H9 (cell line): ENCODE data around the gene SIGLEC8. TPM values are rescaled to one million over a fixed set of nuclear protein-coding genes. Genes with fewer than 3 reads are reported as not detected.

Source experiments
- DNase-seq: peaks from one replicate; pipeline ENCODE4 v3.0.0-alpha.2; 2017
- H2AFZ ChIP-seq: one replicate; pipeline ENCODE4 v1.6.1; 2013; ENCODE audit warnings: mild to moderate bottlenecking, low read length, control low read depth, moderate library complexity
- H2AK5ac ChIP-seq: 2 replicates; pipeline ENCODE4 v1.6.1; 2013; ENCODE audit warnings: low read length, control low read depth, mixed read lengths; ENCODE audit not compliant: insufficient read length
- H2BK120ac ChIP-seq: one replicate; pipeline ENCODE4 v1.6.1; 2013; ENCODE audit warnings: low read depth, mild to moderate bottlenecking, low read length, control low read depth, inconsistent platforms; ENCODE audit not compliant: poor library complexity, severe bottlenecking
- H2BK12ac ChIP-seq: 2 replicates; pipeline ENCODE4 v1.6.1; 2013; ENCODE audit warnings: low read length, control low read depth, mixed read lengths, low read depth; ENCODE audit not compliant: insufficient read length
- H2BK15ac ChIP-seq: 2 replicates; pipeline ENCODE4 v1.6.1; 2013; ENCODE audit warnings: low read depth, low read length, control low read depth
- H2BK20ac ChIP-seq: one replicate; pipeline ENCODE4 v1.6.1; 2013; ENCODE audit warnings: low read depth, mild to moderate bottlenecking, low read length, control low read depth, inconsistent platforms; ENCODE audit not compliant: poor library complexity, severe bottlenecking
- H2BK5ac ChIP-seq: 2 replicates; pipeline ENCODE4 v1.6.1; 2013; ENCODE audit warnings: low read length, control low read depth, mixed read lengths; ENCODE audit not compliant: insufficient read length
- H3K14ac ChIP-seq: 2 replicates; pipeline ENCODE4 v1.6.1; 2013; ENCODE audit warnings: low read length, control low read depth; ENCODE audit not compliant: insufficient read depth
- H3K18ac ChIP-seq: 2 replicates; pipeline ENCODE4 v1.6.1; 2013; ENCODE audit warnings: low read depth, mild to moderate bottlenecking, mixed read lengths, low read length, control low read depth; ENCODE audit not compliant: insufficient read length
- H3K23ac ChIP-seq: 2 replicates; pipeline ENCODE4 v1.6.1; 2013; ENCODE audit warnings: low read length, control low read depth, mixed read lengths, low read depth; ENCODE audit not compliant: insufficient read length
- H3K23me2 ChIP-seq: 2 replicates; pipeline ENCODE4 v1.6.1; 2013; ENCODE audit warnings: low read depth, mild to moderate bottlenecking, mixed read lengths, low read length, control low read depth; ENCODE audit not compliant: insufficient read length, poor library complexity, severe bottlenecking
- H3K27ac ChIP-seq: 2 replicates; pipeline ENCODE4 v1.5.1; 2013; ENCODE audit warnings: low read length, control low read depth, mixed read lengths, low read depth; ENCODE audit not compliant: insufficient read length
- H3K27me3 ChIP-seq: 2 replicates; pipeline ENCODE4 v1.6.1; 2013; ENCODE audit warnings: low read length, control low read depth, inconsistent platforms; ENCODE audit not compliant: insufficient read depth
- H3K4ac ChIP-seq: 2 replicates; pipeline ENCODE4 v1.6.1; 2013; ENCODE audit warnings: low read depth, mild to moderate bottlenecking, control low read depth, inconsistent platforms, low read length, moderate library complexity
- H3K4me1 ChIP-seq: 2 replicates; pipeline ENCODE4 v1.6.1; 2013; ENCODE audit warnings: low read length, control low read depth, inconsistent platforms; ENCODE audit not compliant: insufficient read depth
- H3K4me2 ChIP-seq: 2 replicates; pipeline ENCODE4 v1.6.1; 2013; ENCODE audit warnings: low read length, control low read depth, mixed read lengths; ENCODE audit not compliant: insufficient read length, insufficient read depth
- H3K56ac ChIP-seq: 2 replicates; pipeline ENCODE4 v1.6.1; 2013; ENCODE audit warnings: low read depth, mild to moderate bottlenecking, mixed read lengths, low read length, control low read depth; ENCODE audit not compliant: insufficient read length
- H3K79me1 ChIP-seq: 2 replicates; pipeline ENCODE4 v1.6.1; 2013; ENCODE audit warnings: low read depth, mild to moderate bottlenecking, moderate library complexity, low read length, control low read depth, inconsistent platforms; ENCODE audit not compliant: insufficient read depth, poor library complexity, severe bottlenecking
- H3K79me2 ChIP-seq: 2 replicates; pipeline ENCODE4 v1.6.1; 2013; ENCODE audit warnings: low read length, control low read depth, inconsistent platforms; ENCODE audit not compliant: insufficient read depth
- H3K9ac ChIP-seq: 2 replicates; pipeline ENCODE4 v1.6.1; 2013; ENCODE audit warnings: low read length, control low read depth, mixed read lengths; ENCODE audit not compliant: insufficient read length; ENCODE audit errors: extremely low read depth
- H3K9me3 ChIP-seq: one replicate; pipeline ENCODE4 v1.6.1; 2013; ENCODE audit warnings: low read depth, low read length, inconsistent platforms; ENCODE audit not compliant: control insufficient read depth
- H3T11ph ChIP-seq: one replicate; pipeline ENCODE4 v1.6.1; 2013; ENCODE audit warnings: mild to moderate bottlenecking, low read length, control low read depth, inconsistent platforms
- H4K20me1 ChIP-seq: one replicate; pipeline ENCODE4 v1.6.1; 2013; ENCODE audit not compliant: control insufficient read depth, insufficient read length, insufficient read depth
- H4K5ac ChIP-seq: 2 replicates; pipeline ENCODE4 v1.6.1; 2013; ENCODE audit warnings: low read depth, mild to moderate bottlenecking, mixed read lengths, low read length, control low read depth; ENCODE audit not compliant: insufficient read length
- H4K8ac ChIP-seq: replicated peaks from 2 replicates; pipeline ENCODE4 v1.6.1; 2013; ENCODE audit warnings: low read length, control low read depth, mixed read lengths, low read depth; ENCODE audit not compliant: insufficient read length
- H4K91ac ChIP-seq: 2 replicates; pipeline ENCODE4 v1.6.1; 2013; ENCODE audit warnings: low read depth, mild to moderate bottlenecking, moderate library complexity, mixed read lengths, low read length, control low read depth; ENCODE audit not compliant: insufficient read length
- H3K27ac Mint-ChIP-seq, 3 experiments: 2 replicates in 2 of 3; 3 replicates in 1 of 3; pipeline ENCODE4 v1.8.0; 2020 to 2021; ENCODE audit warnings: mixed read lengths in 3 of 3, mild to moderate bottlenecking in 1 of 3, moderate library complexity in 1 of 3
- H3K27me3 Mint-ChIP-seq: 2 replicates; pipeline ENCODE4 v1.8.0; 2021; ENCODE audit warnings: low read depth, mild to moderate bottlenecking, moderate library complexity, mixed read lengths
- H3K36me3 Mint-ChIP-seq, 3 experiments: 2 replicates in 2 of 3; 3 replicates in 1 of 3; pipeline ENCODE4 v1.8.0; 2020 to 2021; ENCODE audit warnings: low read depth in 3 of 3, mixed read lengths in 3 of 3; ENCODE audit not compliant: insufficient read depth in 1 of 3
- H3K4me1 Mint-ChIP-seq, 2 experiments: 2 replicates each; pipeline ENCODE4 v1.8.0; 2020; ENCODE audit warnings: mixed read lengths in 2 of 2
- H3K4me3 Mint-ChIP-seq, 2 experiments: 2 replicates in 1 of 2; 3 replicates in 1 of 2; pipeline ENCODE4 v1.8.0; 2020 to 2021; ENCODE audit warnings: mild to moderate bottlenecking in 2 of 2, mixed read lengths in 2 of 2, moderate library complexity in 1 of 2
- H3K9me3 Mint-ChIP-seq, 2 experiments: 2 replicates in 1 of 2; 3 replicates in 1 of 2; pipeline ENCODE4 v1.8.0; 2020; ENCODE audit warnings: mild to moderate bottlenecking in 2 of 2, mixed read lengths in 2 of 2, moderate library complexity in 1 of 2
- CTCF ChIP-seq: fragments of 200-600 bp; sonication (generic); conservative IDR thresholded peaks from 3 replicates; pipeline ENCODE4 v1.8.0; 2021; ENCODE audit warnings: antibody characterized with exemption, mild to moderate bottlenecking
- WGBS: extraction: QIAGEN DNeasy Blood & Tissue Kit; methylation state at CpG from one replicate; pipeline ENCODE4 v1.1.7; 2013; ENCODE audit warnings: missing lambda C conversion rate, low lambda C conversion rate, mixed read lengths; ENCODE audit not compliant: insufficient read length; ENCODE audit errors: extremely low coverage; 5-methylcytosine and 5-hydroxymethylcytosine counted together
- total RNA-seq: library from RNA; stranded (reverse); gene quantifications from 2 replicates; pipeline ENCODE4 v1.2.1, GENCODE V29; 2021

The SIGLEC8 gene
- total RNA-seq, 1 experiment from 2014 or later: not detected

GRCh38 chr19:51488491-51488890 lies 30.2 kb upstream of the SIGLEC8 start:
- Histone ChIP-seq H3K79me1 (no peaks in the 10 kb centered on the region), H3K27me3 (no peaks in the 10 kb centered on the region), H4K8ac (no peak overlapping the region), H2BK15ac (no peak overlapping the region), H3K79me2 (no peaks in the 10 kb centered on the region), H3K23ac (no peak overlapping the region), H2AFZ (no peak overlapping the region), H2BK5ac (no peak overlapping the region), H3K14ac (no peak overlapping the region), H2AK5ac (no peak overlapping the region), H3K27ac (no peak overlapping the region), H3K56ac (no peak overlapping the region), H2BK12ac (no peak overlapping the region), H3T11ph (no peak overlapping the region), H3K9me3 (no peaks in the 10 kb centered on the region), H4K91ac (no peak overlapping the region), H3K4me1 (no peaks in the 10 kb centered on the region), H3K4me2 (no peak overlapping the region), H3K4ac (no peak overlapping the region), H3K9ac (no peak overlapping the region), H4K5ac (no peak overlapping the region), H3K18ac (no peak overlapping the region), H2BK120ac (no peak overlapping the region), H2BK20ac (no peak overlapping the region), H4K20me1 (no peaks in the 10 kb centered on the region), H3K23me2 (no peaks in the 10 kb centered on the region)
- Mint-ChIP-seq H3K36me3 (peaks cover 0 to 9% (median 3%) of the 10 kb centered on the region in 3 experiments; a peak in 3 of 7 replicates), H3K4me1 (no peaks in the 10 kb centered on the region), H3K4me3 (no peak overlapping the region), H3K27me3 (peaks cover 30% of the 10 kb centered on the region), H3K9me3 (peaks cover 54 to 89% of the 10 kb centered on the region in 2 experiments), H3K27ac (no peak overlapping the region)
- WGBS: no CpG with 5 or more reads among the region's 3 CpGs
- no peak for TF ChIP-seq CTCF
- no peak for DNase-seq
